ENCODE data around the gene COX4I2.

DNA sequence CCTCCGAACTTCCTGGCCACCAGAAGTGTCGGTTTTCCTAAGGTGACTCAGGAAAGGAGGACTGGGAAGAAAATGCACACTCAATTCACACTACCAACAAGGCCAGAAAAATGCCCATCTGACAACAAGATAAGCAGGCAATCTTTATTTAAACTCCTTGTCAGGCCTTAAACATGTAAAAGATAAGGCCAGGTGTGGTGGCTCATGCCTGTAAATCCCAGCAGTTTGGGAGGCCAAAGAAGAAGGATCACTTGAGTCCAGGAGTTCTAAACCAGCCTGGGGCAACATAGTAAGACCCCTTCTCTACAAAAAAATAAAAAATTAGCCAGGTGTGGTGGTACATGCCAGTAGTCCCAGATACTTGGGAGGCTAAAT, 40.2 kb upstream of the COX4I2 start:
- TF ChIP-seq CTCF (IDR thresholded peaks at IDR 0.05) (no peak), EZH2 (IDR thresholded peaks at IDR 0.05; ENCODE audit: borderline replicate concordance, insufficient read depth, low read depth, low read length, poor library complexity, severe bottlenecking) (no peak)
